Upper lobe of right lung (tissue), 1 donor: Measurements from ENCODE around the gene GEMIN7. TPM values are rescaled to one million over a fixed set of nuclear protein-coding genes. Genes with fewer than 3 reads are reported as not detected.

Experiments used
- ATAC-seq: fragments of 200-7000 bp; cut with Tn5 transposase; one replicate; pipeline ENCODE4 v1.9.1; 2020; ENCODE audit warnings: mild to moderate bottlenecking, moderate library complexity
- DNase-seq: peaks from one replicate; pipeline ENCODE4 v3.0.0-alpha.2; 2020
- H3K27ac ChIP-seq: fragments of 200-600 bp; one replicate; pipeline ENCODE4 v1.8.0; 2022
- H3K27me3 ChIP-seq: fragments of 200-600 bp; one replicate; pipeline ENCODE4 v1.8.0; 2022; ENCODE audit warnings: mild to moderate bottlenecking
- H3K36me3 ChIP-seq: fragments of 200-600 bp; one replicate; pipeline ENCODE4 v1.8.0; 2022
- H3K4me1 ChIP-seq: fragments of 200-600 bp; one replicate; pipeline ENCODE4 v1.8.0; 2022
- H3K4me3 ChIP-seq: fragments of 200-600 bp; one replicate; pipeline ENCODE4 v1.8.0; 2022; ENCODE audit warnings: mild to moderate bottlenecking
- H3K9me3 ChIP-seq: fragments of 200-600 bp; one replicate; pipeline ENCODE4 v1.8.0; 2022
- CTCF ChIP-seq: fragments of 200-600 bp; IDR thresholded peaks from one replicate; pipeline ENCODE4 v1.8.0; 2022; ENCODE audit warnings: antibody characterized with exemption
- intact Hi-C: fragments of 100-400 bp; cut with DNase I; formaldehyde crosslinking; loops from one replicate; pipeline ENCODE4 v1.11.0; 2022
- total RNA-seq: library from RNA; stranded (reverse); fragmentation: NEBNext Ultra II Directional; extraction: Animal tissue kit (Norgen Biotek cat#: 25700); gene quantifications from one replicate; pipeline ENCODE4 v1.2.1, GENCODE V29; 2021
- donor health status: DM: no; HTN: yes; CAD: no; lungs with severe emphysema.

Gene GEMIN7
- total RNA-seq, 1 donor from 2014 or later, result 14.9 TPM

GRCh38 chr19:45038931-45039893, 39.8 kb upstream of the GEMIN7 start, which contains the start of gene CLASRP:
CLASRP (plus strand) TSS chr19:45039045; CDS start chr19:45040213, 1,168 bp downstream.
- intact Hi-C loops, result no loop called here
- Histone ChIP-seq H3K4me1 (peaks cover 24% of the 10 kb centered on the region), H3K27ac (peak within 1 kb of the TSS; percentile 98), H3K9me3 (no peaks in the 10 kb centered on the region), H3K27me3 (no peaks in the 10 kb centered on the region), H3K4me3 (peak within 1 kb of the TSS; percentile 95), H3K36me3 (peaks cover 57% of the 10 kb centered on the region)
- peak; percentile 97 for ATAC-seq
- TF ChIP-seq CTCF, result no peak
- peak; percentile 95 for DNase-seq

GRCh38 chr19:45040059-45040771, 38.8 kb upstream of the GEMIN7 start:
- no peaks in the 10 kb centered on the region for H3K9me3 ChIP-seq
- no peak for DNase-seq
- peak overlapping the region; percentile 98 for H3K27ac ChIP-seq
- peak; percentile 59 for ATAC-seq
- peaks cover 24% of the 10 kb centered on the region for H3K4me1 ChIP-seq
- no peaks in the 10 kb centered on the region for H3K27me3 ChIP-seq
- H3K36me3 ChIP-seq, result peaks cover 60% of the 10 kb centered on the region
- H3K4me3 ChIP-seq, result peak overlapping the region; percentile 95
- no peak for TF ChIP-seq CTCF
- intact Hi-C loops, result no loop called here

GRCh38 chr19:45041125-45041524, 37.9 kb upstream of the GEMIN7 start:
- DNase-seq (no peak), ATAC-seq (no peak)
- no peak for TF ChIP-seq CTCF
- intact Hi-C loops, result no loop called here
- Histone ChIP-seq H3K9me3 (no peaks in the 10 kb centered on the region), H3K4me1 (peaks cover 24% of the 10 kb centered on the region), H3K27me3 (no peaks in the 10 kb centered on the region), H3K27ac (no peak overlapping the region), H3K4me3 (no peak overlapping the region), H3K36me3 (peaks cover 60% of the 10 kb centered on the region)

- Histone ChIP-seq H3K27me3 (no peaks in the 10 kb centered on the region), H3K27ac (no peak overlapping the region), H3K4me1 (peaks cover 18% of the 10 kb centered on the region), H3K36me3 (peaks cover 55% of the 10 kb centered on the region), H3K4me3 (no peak overlapping the region), H3K9me3 (no peaks in the 10 kb centered on the region)
- TF ChIP-seq CTCF, result no peak
- ATAC-seq, result peak; percentile 45
- DNase-seq, result no peak
- intact Hi-C loops, result no loop called here
Measured at GRCh38 chr19:45045671-45046353, 33.2 kb upstream of the GEMIN7 start.

GRCh38 chr19:45046355-45046754, 32.7 kb upstream of the GEMIN7 start:
- no peaks in the 10 kb centered on the region for H3K27me3 ChIP-seq
- TF ChIP-seq CTCF, result no peak
- H3K4me3 ChIP-seq, result no peak overlapping the region
- peaks cover 13% of the 10 kb centered on the region for H3K4me1 ChIP-seq
- peaks cover 52% of the 10 kb centered on the region for H3K36me3 ChIP-seq
- no peak for ATAC-seq
- H3K9me3 ChIP-seq, result no peaks in the 10 kb centered on the region
- DNase-seq, result no peak
- H3K27ac ChIP-seq, result no peak overlapping the region
- intact Hi-C loops, result no loop called here
